Heart left ventricle (tissue), 13 donors: ENCODE results near the gene RNF212.

ENCODE experiments used
- POLR2A ChIP-seq, 2 donors: fragments of 450-650 bp; IDR thresholded peaks; one replicate each; pipeline ENCODE4 v1.6.1; 2017; ENCODE audit warnings: antibody characterized with exemption in 2 of 2, mild to moderate bottlenecking in 2 of 2, moderate library complexity in 2 of 2
- TF ChIP-seq, protein P1 (sequence below), 12 donors: fragments of 200-600 bp; sonication (generic) in 4 of 12; IDR thresholded peaks; one replicate each; pipeline versions ENCODE4 v1.5.0 to v1.8.0; 2018 to 2022; ENCODE audit warnings: antibody characterized with exemption in 12 of 12, mild to moderate bottlenecking in 5 of 12
- donor health status: ischemic (EF 13 %, LVEDD 7.1; RV severe dilation, severe dysfunction).
- donor health status: DM: no; HTN: yes; CAD: no.
- donor health status: DM: no; HTN: no; CAD: no.
- donor health status: ischemic (EF 25% LVEDD 6.9; RV normal size, moderate dysfunction).
- donor health status: ischemic (EF 25% LVEDD 5.7; RV mildly dilated, moderate dysfunction).
- donor health status: ischemic (EF 35%, LVEDD 5.7; RV mildly dilated, moderate dysfunction).
- donor health status: nonischemic (EF 11% LVEDD 7.7; RV severe dilation, severe dysfunction).
- donor health status: DM: yes; HTN: yes; CAD: no.
- donor health status: PGD.
- donor health status: ischemic (EF 29% LVEDD 5.4; RV normal size, mild dysfunction).
- donor health status: nonischemic (EF 23%, LVEDD 6.1; RV moderate dilation, normal function).

- TF ChIP-seq, protein P1, sequence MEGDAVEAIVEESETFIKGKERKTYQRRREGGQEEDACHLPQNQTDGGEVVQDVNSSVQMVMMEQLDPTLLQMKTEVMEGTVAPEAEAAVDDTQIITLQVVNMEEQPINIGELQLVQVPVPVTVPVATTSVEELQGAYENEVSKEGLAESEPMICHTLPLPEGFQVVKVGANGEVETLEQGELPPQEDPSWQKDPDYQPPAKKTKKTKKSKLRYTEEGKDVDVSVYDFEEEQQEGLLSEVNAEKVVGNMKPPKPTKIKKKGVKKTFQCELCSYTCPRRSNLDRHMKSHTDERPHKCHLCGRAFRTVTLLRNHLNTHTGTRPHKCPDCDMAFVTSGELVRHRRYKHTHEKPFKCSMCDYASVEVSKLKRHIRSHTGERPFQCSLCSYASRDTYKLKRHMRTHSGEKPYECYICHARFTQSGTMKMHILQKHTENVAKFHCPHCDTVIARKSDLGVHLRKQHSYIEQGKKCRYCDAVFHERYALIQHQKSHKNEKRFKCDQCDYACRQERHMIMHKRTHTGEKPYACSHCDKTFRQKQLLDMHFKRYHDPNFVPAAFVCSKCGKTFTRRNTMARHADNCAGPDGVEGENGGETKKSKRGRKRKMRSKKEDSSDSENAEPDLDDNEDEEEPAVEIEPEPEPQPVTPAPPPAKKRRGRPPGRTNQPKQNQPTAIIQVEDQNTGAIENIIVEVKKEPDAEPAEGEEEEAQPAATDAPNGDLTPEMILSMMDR (IDR thresholded peaks at IDR 0.05), result no peak
- no peak for TF ChIP-seq POLR2A (IDR thresholded peaks at IDR 0.05)
Measured at GRCh38 chr4:1052231-1052671, 61.1 kb downstream of the RNF212 start.
